Sigmoid colon (tissue), 4 donors: ENCODE results near the gene MESP2.

Source experiments
- POLR2A ChIP-seq, 2 donors: fragments of 450-650 bp; IDR thresholded peaks; one replicate each; pipeline ENCODE4 v1.6.1; 2016; ENCODE audit warnings: antibody characterized with exemption in 2 of 2, mild to moderate bottlenecking in 2 of 2, moderate library complexity in 2 of 2
- POLR2AphosphoS5 ChIP-seq, 4 donors: sonication (generic); formaldehyde crosslinking; IDR thresholded peaks; one replicate each; pipeline ENCODE4 v1.6.1; 2017; ENCODE audit warnings: antibody characterized with exemption in 4 of 4
- TF ChIP-seq, protein P1 (sequence below), 4 experiments: fragments of 450-650 bp in 3 of 4; fragments of 200-600 bp in 1 of 4; IDR thresholded peaks; one replicate each; pipeline ENCODE4 v1.5.1; 2016 to 2019; ENCODE audit warnings: antibody characterized with exemption in 4 of 4, mild to moderate bottlenecking in 3 of 4, moderate library complexity in 2 of 4

GRCh38 chr15:89780601-89781000, 4.5 kb downstream of the MESP2 start:
- TF ChIP-seq, protein P1, sequence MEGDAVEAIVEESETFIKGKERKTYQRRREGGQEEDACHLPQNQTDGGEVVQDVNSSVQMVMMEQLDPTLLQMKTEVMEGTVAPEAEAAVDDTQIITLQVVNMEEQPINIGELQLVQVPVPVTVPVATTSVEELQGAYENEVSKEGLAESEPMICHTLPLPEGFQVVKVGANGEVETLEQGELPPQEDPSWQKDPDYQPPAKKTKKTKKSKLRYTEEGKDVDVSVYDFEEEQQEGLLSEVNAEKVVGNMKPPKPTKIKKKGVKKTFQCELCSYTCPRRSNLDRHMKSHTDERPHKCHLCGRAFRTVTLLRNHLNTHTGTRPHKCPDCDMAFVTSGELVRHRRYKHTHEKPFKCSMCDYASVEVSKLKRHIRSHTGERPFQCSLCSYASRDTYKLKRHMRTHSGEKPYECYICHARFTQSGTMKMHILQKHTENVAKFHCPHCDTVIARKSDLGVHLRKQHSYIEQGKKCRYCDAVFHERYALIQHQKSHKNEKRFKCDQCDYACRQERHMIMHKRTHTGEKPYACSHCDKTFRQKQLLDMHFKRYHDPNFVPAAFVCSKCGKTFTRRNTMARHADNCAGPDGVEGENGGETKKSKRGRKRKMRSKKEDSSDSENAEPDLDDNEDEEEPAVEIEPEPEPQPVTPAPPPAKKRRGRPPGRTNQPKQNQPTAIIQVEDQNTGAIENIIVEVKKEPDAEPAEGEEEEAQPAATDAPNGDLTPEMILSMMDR (IDR thresholded peaks at IDR 0.05): no peak
- TF ChIP-seq POLR2A (IDR thresholded peaks at IDR 0.05) (no peak), POLR2AphosphoS5 (IDR thresholded peaks at IDR 0.05) (no peak)
